Activated naive CD8-positive, alpha-beta T cell treated with anti-CD3 and anti-CD28 coated beads for 36 hours (primary cell): ENCODE measurements around the gene AIF1L. TPM values are rescaled to one million over a fixed set of nuclear protein-coding genes. Genes with fewer than 3 reads are reported as not detected.

Experiments
- DNase-seq: peaks from one replicate; pipeline ENCODE4 v3.0.0; 2021
- H3K27ac Mint-ChIP-seq: one replicate; pipeline ENCODE4 v1.8.0; 2022; ENCODE audit warnings: mild to moderate bottlenecking, moderate library complexity, mixed read lengths
- H3K27me3 Mint-ChIP-seq: one replicate; pipeline ENCODE4 v1.8.0; 2022; ENCODE audit warnings: mild to moderate bottlenecking, mixed read lengths
- H3K36me3 Mint-ChIP-seq: one replicate; pipeline ENCODE4 v1.8.0; 2021; ENCODE audit warnings: mild to moderate bottlenecking, mixed read lengths
- H3K4me1 Mint-ChIP-seq: one replicate; pipeline ENCODE4 v1.8.0; 2021; ENCODE audit warnings: mixed read lengths
- H3K4me3 Mint-ChIP-seq: one replicate; pipeline ENCODE4 v1.8.0; 2022; ENCODE audit warnings: mild to moderate bottlenecking, moderate library complexity, mixed read lengths
- H3K9me3 Mint-ChIP-seq: one replicate; pipeline ENCODE4 v1.8.0; 2022; ENCODE audit warnings: mixed read lengths
- total RNA-seq, 2 experiments: library from RNA; stranded (reverse); gene quantifications; one replicate each; pipeline ENCODE4 v1.2.3, GENCODE V29; 2021

Gene AIF1L
- total RNA-seq: 1 to 10 TPM in 1 of 2 experiments, under 1 TPM in 1; 0.92 to 1.3 TPM

- H3K36me3 Mint-ChIP-seq: no peaks in the 10 kb centered on the region
- H3K9me3 Mint-ChIP-seq: no peaks in the 10 kb centered on the region
- peak; percentile 40 for DNase-seq
- no peak within 1 kb of the TSS for H3K27ac Mint-ChIP-seq
- peaks cover 6% of the 10 kb centered on the region for H3K4me1 Mint-ChIP-seq
- peaks cover 34% of the 10 kb centered on the region for H3K27me3 Mint-ChIP-seq
- peak within 1 kb of the TSS; percentile 66 for H3K4me3 Mint-ChIP-seq
These were observed at the start of gene AIF1L for GRCh38 chr9:131096269-131097125. Gene AIF1L, plus strand, starts transcription at chr9:131096531. Its CDS starts 99 bp downstream, at chr9:131096630.

- peaks cover 5% of the 10 kb centered on the region for H3K4me1 Mint-ChIP-seq
- no peak overlapping the region for H3K4me3 Mint-ChIP-seq
- H3K9me3 Mint-ChIP-seq: no peaks in the 10 kb centered on the region
- no peaks in the 10 kb centered on the region for H3K36me3 Mint-ChIP-seq
- H3K27ac Mint-ChIP-seq: no peak overlapping the region
- DNase-seq: peak; percentile 77
- no peaks in the 10 kb centered on the region for H3K27me3 Mint-ChIP-seq
These were observed 49.6 kb upstream of the AIF1L start for GRCh38 chr9:131046581-131047202.

- Mint-ChIP-seq H3K4me1 (peaks cover 3% of the 10 kb centered on the region), H3K4me3 (no peak overlapping the region), H3K36me3 (no peaks in the 10 kb centered on the region)
These were observed 48.0 kb upstream of the AIF1L start for GRCh38 chr9:131048332-131048731.

GRCh38 chr9:131048820-131049219 is 47.5 kb upstream of the AIF1L start:
- H3K36me3 Mint-ChIP-seq: no peaks in the 10 kb centered on the region
- no peak overlapping the region for H3K4me3 Mint-ChIP-seq
- no peak overlapping the region for H3K27ac Mint-ChIP-seq
- H3K9me3 Mint-ChIP-seq: no peaks in the 10 kb centered on the region
- no peak for DNase-seq
- no peaks in the 10 kb centered on the region for H3K4me1 Mint-ChIP-seq
- H3K27me3 Mint-ChIP-seq: no peaks in the 10 kb centered on the region

More at GRCh38 chr9:131048332-131048731, 48.0 kb upstream of the AIF1L start:
- no peak for DNase-seq
- no peaks in the 10 kb centered on the region for H3K27me3 Mint-ChIP-seq
- no peaks in the 10 kb centered on the region for H3K9me3 Mint-ChIP-seq
- no peak overlapping the region for H3K27ac Mint-ChIP-seq

- H3K27me3 Mint-ChIP-seq: no peaks in the 10 kb centered on the region
- no peak for DNase-seq
- no peaks in the 10 kb centered on the region for H3K9me3 Mint-ChIP-seq
These were observed 46.3 kb upstream of the AIF1L start for GRCh38 chr9:131049829-131050715.

GRCh38 chr9:131050831-131051230 is 45.5 kb upstream of the AIF1L start:
- no peak for DNase-seq
- H3K36me3 Mint-ChIP-seq: no peaks in the 10 kb centered on the region
- no peak overlapping the region for H3K27ac Mint-ChIP-seq
- H3K9me3 Mint-ChIP-seq: no peaks in the 10 kb centered on the region
- no peak overlapping the region for H3K4me3 Mint-ChIP-seq
- no peaks in the 10 kb centered on the region for H3K4me1 Mint-ChIP-seq
- H3K27me3 Mint-ChIP-seq: no peaks in the 10 kb centered on the region

More at GRCh38 chr9:131049829-131050715, 46.3 kb upstream of the AIF1L start:
- no peak overlapping the region for H3K4me3 Mint-ChIP-seq
- no peaks in the 10 kb centered on the region for H3K4me1 Mint-ChIP-seq
- no peaks in the 10 kb centered on the region for H3K36me3 Mint-ChIP-seq
- H3K27ac Mint-ChIP-seq: no peak overlapping the region

- no peak for DNase-seq
- Mint-ChIP-seq H3K4me1 (no peaks in the 10 kb centered on the region), H3K27ac (no peak overlapping the region), H3K9me3 (no peaks in the 10 kb centered on the region), H3K4me3 (no peak overlapping the region), H3K36me3 (no peaks in the 10 kb centered on the region), H3K27me3 (no peaks in the 10 kb centered on the region)
These were observed 44.5 kb upstream of the AIF1L start for GRCh38 chr9:131051592-131052517.

GRCh38 chr9:131053896-131054295 is 42.4 kb upstream of the AIF1L start:
- no peaks in the 10 kb centered on the region for H3K9me3 Mint-ChIP-seq
- DNase-seq: no peak
- no peaks in the 10 kb centered on the region for H3K4me1 Mint-ChIP-seq
- H3K27me3 Mint-ChIP-seq: no peaks in the 10 kb centered on the region
- no peak overlapping the region for H3K27ac Mint-ChIP-seq
- no peaks in the 10 kb centered on the region for H3K36me3 Mint-ChIP-seq
- no peak overlapping the region for H3K4me3 Mint-ChIP-seq

- no peaks in the 10 kb centered on the region for H3K36me3 Mint-ChIP-seq
- no peaks in the 10 kb centered on the region for H3K27me3 Mint-ChIP-seq
- H3K4me3 Mint-ChIP-seq: no peak overlapping the region
- H3K9me3 Mint-ChIP-seq: no peaks in the 10 kb centered on the region
- H3K4me1 Mint-ChIP-seq: no peaks in the 10 kb centered on the region
- DNase-seq: no peak
- no peak overlapping the region for H3K27ac Mint-ChIP-seq
These were observed 39.4 kb upstream of the AIF1L start for GRCh38 chr9:131056781-131057506.

GRCh38 chr9:131060900-131061630 is 35.3 kb upstream of the AIF1L start:
- DNase-seq: no peak
- Mint-ChIP-seq H3K27ac (no peak overlapping the region), H3K4me3 (no peak overlapping the region), H3K9me3 (no peaks in the 10 kb centered on the region), H3K4me1 (no peaks in the 10 kb centered on the region), H3K36me3 (no peaks in the 10 kb centered on the region), H3K27me3 (no peaks in the 10 kb centered on the region)

GRCh38 chr9:131062969-131063368 is 33.4 kb upstream of the AIF1L start:
- Mint-ChIP-seq H3K9me3 (no peaks in the 10 kb centered on the region), H3K27ac (no peak overlapping the region), H3K27me3 (no peaks in the 10 kb centered on the region), H3K4me3 (no peak overlapping the region), H3K4me1 (no peaks in the 10 kb centered on the region), H3K36me3 (no peaks in the 10 kb centered on the region)
- no peak for DNase-seq

GRCh38 chr9:131065599-131065998 is 30.7 kb upstream of the AIF1L start:
- no peaks in the 10 kb centered on the region for H3K4me1 Mint-ChIP-seq
- no peak overlapping the region for H3K27ac Mint-ChIP-seq
- H3K27me3 Mint-ChIP-seq: no peaks in the 10 kb centered on the region
- H3K36me3 Mint-ChIP-seq: no peaks in the 10 kb centered on the region
- H3K4me3 Mint-ChIP-seq: no peak overlapping the region
- DNase-seq: no peak
- no peaks in the 10 kb centered on the region for H3K9me3 Mint-ChIP-seq

GRCh38 chr9:131067625-131068024 is 28.7 kb upstream of the AIF1L start:
- H3K27me3 Mint-ChIP-seq: no peaks in the 10 kb centered on the region
- H3K9me3 Mint-ChIP-seq: no peaks in the 10 kb centered on the region
- DNase-seq: no peak
- no peak overlapping the region for H3K4me3 Mint-ChIP-seq
- no peaks in the 10 kb centered on the region for H3K36me3 Mint-ChIP-seq
- no peak overlapping the region for H3K27ac Mint-ChIP-seq
- H3K4me1 Mint-ChIP-seq: no peaks in the 10 kb centered on the region
